HG03196 (cell line): ENCODE measurements around the gene FAT1.
"Not testable (repeated sequence)": the region's sequence is repeated elsewhere in the genome, so short reads cannot be mapped to it uniquely, and the experiment has no call there.

Experiments used
- ATAC-seq: cut with Tn5 transposase; IDR thresholded peaks from one replicate; pipeline ENCODE4 v1.9.1; 2021; ENCODE audit not compliant: unreplicated experiment

FAT1 gene

GRCh38 chr4:186723292-186724057 lies at the start of gene FAT1:
Gene FAT1 (minus strand): TSS chr4:186723856. CDS start chr4:186709827, 14,029 bp downstream.
- ATAC-seq: no peak

- no peak for ATAC-seq
Observed at GRCh38 chr4:186772936-186773487, 49.4 kb upstream of the FAT1 start.

DNA sequence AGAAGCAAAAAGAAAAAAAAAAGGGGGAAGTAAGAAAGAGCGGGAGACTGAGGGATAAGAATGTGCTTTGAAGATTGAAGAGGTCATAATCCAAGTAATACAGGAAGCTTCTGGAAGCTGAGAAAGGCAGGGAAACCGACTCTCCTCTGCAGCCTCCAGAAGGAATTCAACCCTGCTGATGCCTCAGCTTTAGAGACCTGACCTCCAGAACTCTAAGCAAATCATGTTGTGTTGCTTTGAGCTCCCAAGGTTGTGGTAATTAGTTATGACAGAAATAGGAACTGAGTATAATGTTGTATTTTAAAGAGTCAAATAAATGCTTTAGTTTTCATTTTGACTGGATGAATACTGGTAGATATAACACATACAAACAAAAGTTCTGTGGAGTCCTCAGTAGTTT lies 48.0 kb upstream of the FAT1 start:
- no peak for ATAC-seq

GRCh38 chr4:186770481-186771175 lies 47.0 kb upstream of the FAT1 start:
- no peak for ATAC-seq

GRCh38 chr4:186767794-186768193 lies 44.1 kb upstream of the FAT1 start:
- ATAC-seq: no peak

GRCh38 chr4:186765673-186766546 lies 42.3 kb upstream of the FAT1 start:
- no peak for ATAC-seq

GRCh38 chr4:186765138-186765537 lies 41.5 kb upstream of the FAT1 start:
- no peak for ATAC-seq

GRCh38 chr4:186764457-186764856 lies 40.8 kb upstream of the FAT1 start:
- ATAC-seq: no peak

- no peak for ATAC-seq
Observed at GRCh38 chr4:186762865-186763264, 39.2 kb upstream of the FAT1 start.

DNA sequence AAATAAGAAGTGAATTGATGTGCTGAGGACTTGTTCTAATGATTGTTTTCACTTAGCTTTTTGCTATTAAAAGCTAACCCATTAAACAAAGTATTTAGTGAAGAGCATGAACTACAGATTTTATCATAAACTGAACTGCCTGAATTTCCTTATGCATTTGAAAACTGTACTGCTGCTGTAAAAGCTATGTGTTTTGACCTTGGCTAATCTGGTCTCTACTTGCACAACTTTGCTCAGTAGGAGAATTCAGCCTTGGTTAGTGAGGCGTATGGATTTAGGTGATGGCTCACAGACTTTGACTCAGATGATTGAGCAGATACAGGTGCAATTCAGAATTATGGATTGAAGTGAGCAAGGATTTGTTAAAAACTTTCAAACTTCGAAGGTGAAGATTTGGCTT lies 38.7 kb upstream of the FAT1 start:
- ATAC-seq: no peak

GRCh38 chr4:186761956-186762355 lies 38.3 kb upstream of the FAT1 start:
- not testable (repeated sequence) for ATAC-seq

GRCh38 chr4:186761393-186761792 lies 37.7 kb upstream of the FAT1 start:
- no peak for ATAC-seq

GRCh38 chr4:186760576-186760975 lies 36.9 kb upstream of the FAT1 start:
- no peak for ATAC-seq

DNA sequence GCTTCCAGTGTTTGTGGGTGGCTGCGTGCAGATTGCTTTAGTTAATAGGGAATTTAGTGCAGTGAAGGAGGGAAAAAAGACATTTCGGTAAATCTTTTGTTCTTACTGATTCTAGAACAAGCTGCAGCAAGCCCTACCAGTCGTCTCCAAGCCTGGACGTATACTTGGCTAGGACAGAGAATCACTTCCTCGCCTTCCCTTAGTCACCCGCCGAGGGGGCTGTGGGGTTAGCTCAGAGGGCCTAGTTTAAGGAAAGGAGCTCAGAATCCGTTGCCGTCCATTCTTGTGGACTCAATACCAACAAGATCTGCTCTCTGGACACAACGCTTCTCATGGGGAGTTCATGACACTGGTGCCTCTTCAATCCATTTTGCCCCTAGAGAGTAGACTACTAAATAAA lies 36.3 kb upstream of the FAT1 start:
- no peak for ATAC-seq

GRCh38 chr4:186758929-186759682 lies 35.5 kb upstream of the FAT1 start:
- no peak for ATAC-seq

DNA sequence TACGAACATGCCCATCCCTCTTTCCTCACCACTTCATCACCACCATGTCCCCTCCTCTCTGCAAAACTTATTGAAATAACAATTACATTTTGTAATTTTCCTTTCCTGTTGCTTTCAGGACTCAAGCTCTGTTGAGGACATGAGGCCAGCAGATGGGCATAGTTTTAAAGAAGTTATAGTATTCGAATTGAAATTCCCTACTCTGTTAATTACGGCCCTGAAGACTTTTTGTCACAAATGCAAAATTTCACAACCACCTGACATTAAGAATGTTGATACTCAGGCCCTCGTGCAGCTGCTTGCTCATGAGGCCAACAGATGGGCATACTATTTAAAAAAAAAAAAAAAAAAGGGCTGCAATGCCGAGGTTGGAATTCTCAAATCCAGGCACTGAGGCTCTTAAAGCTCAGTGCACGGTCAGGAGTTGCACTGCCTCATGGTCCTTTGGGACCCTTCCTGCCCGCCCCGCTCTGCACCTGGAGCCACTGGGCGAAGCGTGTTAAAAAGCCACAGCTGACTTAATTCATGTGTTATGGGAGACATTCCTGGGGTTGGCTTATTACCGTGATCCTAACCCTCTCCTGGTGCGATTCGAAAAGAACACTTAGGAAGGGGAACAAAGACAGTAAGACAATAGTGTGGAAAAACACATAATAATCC lies 34.2 kb upstream of the FAT1 start:
- no peak for ATAC-seq

- ATAC-seq: not testable (repeated sequence)
Observed at GRCh38 chr4:186756550-186756949, 32.9 kb upstream of the FAT1 start.

DNA sequence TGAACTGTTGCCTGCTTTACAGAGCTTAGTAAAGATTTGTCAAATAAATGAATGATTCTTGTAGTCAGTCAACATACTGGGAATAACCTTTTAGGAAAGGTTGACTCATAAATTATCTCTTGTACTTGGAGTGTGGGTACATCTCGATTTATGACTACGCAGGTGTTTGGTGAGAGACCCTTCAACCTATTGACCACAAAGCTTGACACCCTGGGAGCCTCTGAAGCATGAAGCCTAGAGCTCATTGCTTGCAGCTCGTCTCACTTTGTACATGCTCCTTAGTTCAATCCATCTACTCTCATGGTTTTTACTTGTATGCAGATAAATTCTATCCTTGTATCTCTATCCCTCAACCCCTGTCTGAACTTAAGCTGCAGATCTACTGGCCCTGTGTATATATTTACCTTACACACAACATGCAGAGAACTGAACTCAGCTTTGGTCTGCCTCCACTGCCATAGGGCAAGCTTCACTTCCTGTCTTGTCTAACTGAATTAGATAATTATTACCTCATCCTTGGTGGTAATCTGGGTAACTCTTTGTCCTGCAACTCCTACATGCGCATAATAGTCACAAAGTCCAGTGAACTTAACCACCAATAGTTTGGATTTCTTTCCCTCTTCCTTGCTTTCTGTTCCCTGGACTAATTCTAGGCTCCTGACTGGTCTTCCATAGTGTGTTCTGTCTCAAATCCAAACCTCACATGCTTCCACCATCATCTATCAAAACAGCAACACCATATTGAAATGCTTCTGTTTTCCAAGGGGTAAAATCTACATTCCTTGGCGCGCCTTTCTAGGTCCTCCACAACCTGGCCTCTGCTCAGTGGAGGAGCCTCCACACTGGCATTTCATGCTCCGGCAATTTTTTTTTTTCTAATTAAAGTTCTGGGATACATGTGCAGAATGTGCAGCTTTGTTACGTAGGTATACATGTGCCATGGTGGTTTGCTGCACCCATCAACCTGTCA lies 32.2 kb upstream of the FAT1 start:
- no peak for ATAC-seq

GRCh38 chr4:186754976-186755375 lies 31.3 kb upstream of the FAT1 start:
- no peak for ATAC-seq
